OCI-LY1 (cell line): ENCODE data around the gene WHAMM.

Experiments
- H2AFZ ChIP-seq: fragments of 200-600 bp; sonication (generic), shearing (Covaris generic); 2 replicates; pipeline ENCODE4 v1.6.0; 2014; ENCODE audit warnings: antibody characterized with exemption, mild to moderate bottlenecking, low read length
- H3F3A ChIP-seq: fragments of 200-600 bp; sonication (generic), shearing (Covaris generic); 2 replicates; pipeline ENCODE4 v1.6.0; 2014; ENCODE audit warnings: mild to moderate bottlenecking, antibody characterized with exemption, low read length, moderate library complexity; ENCODE audit not compliant: insufficient read depth
- H3K27ac ChIP-seq: fragments of 200-600 bp; sonication (generic); 2 replicates; pipeline ENCODE4 v1.5.1; 2014; ENCODE audit warnings: low read length, mixed run types, mild to moderate bottlenecking, low read depth; ENCODE audit not compliant: poor library complexity, severe bottlenecking
- H3K27me3 ChIP-seq: fragments of 200-600 bp; sonication (generic); 2 replicates; pipeline ENCODE4 v1.6.0; 2014; ENCODE audit warnings: antibody characterized with exemption, mild to moderate bottlenecking, low read length, moderate library complexity; ENCODE audit not compliant: insufficient read depth
- H3K36me3 ChIP-seq: fragments of 200-600 bp; sonication (generic); 2 replicates; pipeline ENCODE4 v1.6.1; 2014; ENCODE audit warnings: mild to moderate bottlenecking, antibody characterized with exemption, low read length, moderate library complexity, mixed read lengths; ENCODE audit not compliant: insufficient read depth
- H3K4me1 ChIP-seq: fragments of 200-600 bp; sonication (generic); 2 replicates; pipeline ENCODE4 v1.5.1; 2014; ENCODE audit warnings: mild to moderate bottlenecking, low read length, moderate library complexity; ENCODE audit not compliant: insufficient read depth, severe bottlenecking
- H3K4me2 ChIP-seq: fragments of 200-600 bp; sonication (generic), shearing (Covaris generic); 2 replicates; pipeline ENCODE4 v1.6.1; 2014; ENCODE audit warnings: low read length
- H3K4me3 ChIP-seq: fragments of 200-600 bp; sonication (generic); 2 replicates; pipeline ENCODE4 v1.5.1; 2014; ENCODE audit warnings: low read length, low read depth, mild to moderate bottlenecking, mixed read lengths; ENCODE audit not compliant: poor library complexity, severe bottlenecking
- H3K79me2 ChIP-seq: fragments of 200-600 bp; shearing (Covaris generic); 2 replicates; pipeline ENCODE4 v1.6.1; 2016; ENCODE audit warnings: mixed run types, low read length, mixed read lengths; ENCODE audit not compliant: insufficient read depth
- H3K9ac ChIP-seq: fragments of 200-600 bp; sonication (generic), shearing (Covaris generic); 2 replicates; pipeline ENCODE4 v1.6.1; 2014; ENCODE audit warnings: mild to moderate bottlenecking, low read length, mixed read lengths
- H3K9me2 ChIP-seq: fragments of 200-600 bp; sonication (generic), shearing (Covaris generic); 2 replicates; pipeline ENCODE4 v1.6.1; 2014; ENCODE audit warnings: low read depth, mild to moderate bottlenecking, low read length, mixed read lengths
- H3K9me3 ChIP-seq: fragments of 200-600 bp; shearing (Covaris generic); 2 replicates; pipeline ENCODE4 v1.6.1; 2014; ENCODE audit warnings: low read length, mixed read lengths
- H4K20me1 ChIP-seq: fragments of 200-600 bp; sonication (generic), shearing (Covaris generic); 2 replicates; pipeline ENCODE4 v1.6.0; 2016; ENCODE audit warnings: mild to moderate bottlenecking, low read length; ENCODE audit not compliant: insufficient read depth
- CTCF ChIP-seq: fragments of 200-600 bp; sonication (generic), shearing (Covaris generic); IDR thresholded peaks from 2 replicates; pipeline ENCODE4 v1.5.1; 2017; ENCODE audit warnings: mild to moderate bottlenecking, antibody characterized with exemption, low read length, moderate library complexity, mixed read lengths
- EZH2 ChIP-seq: fragments of 200-600 bp; sonication (generic), shearing (Covaris generic); IDR thresholded peaks from 2 replicates; pipeline ENCODE4 v1.8.0; 2017; ENCODE audit warnings: borderline replicate concordance, mixed run types, mild to moderate bottlenecking, antibody characterized with exemption, low read length, moderate library complexity, mixed read lengths

The WHAMM gene

GRCh38 chr15:82852941-82853561 is 43.6 kb downstream of the WHAMM start:
- no peaks in the 10 kb centered on the region for H3K36me3 ChIP-seq
- no peak overlapping the region; the same call in 1 of the 2 replicates for H3K4me2 ChIP-seq

DNA sequence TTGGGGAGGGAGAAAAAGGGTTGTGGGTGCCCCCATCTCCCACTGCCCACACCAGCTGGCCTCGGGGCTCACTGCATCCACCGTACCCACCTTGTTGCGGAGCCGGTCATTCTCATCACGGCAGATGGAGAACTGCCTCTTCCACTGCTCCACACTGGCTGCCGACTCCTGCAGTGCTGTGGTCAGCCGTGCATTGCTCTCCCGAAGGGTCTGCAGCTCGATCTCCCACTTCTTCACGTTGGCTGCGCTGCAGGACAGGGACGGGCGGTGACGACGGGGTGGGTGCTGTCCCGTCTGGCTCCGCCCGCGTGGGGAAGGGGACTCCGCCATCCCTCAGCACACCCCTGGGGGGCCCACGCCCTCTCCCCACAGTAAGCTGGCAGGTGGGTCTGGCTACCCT is 45.1 kb downstream of the WHAMM start:
- Histone ChIP-seq H3K27me3 (no peaks in the 10 kb centered on the region), H3K4me1 (peaks cover 48% of the 10 kb centered on the region), H2AFZ (no peak overlapping the region), H3K9me3 (no peaks in the 10 kb centered on the region), H3K36me3 (no peaks in the 10 kb centered on the region), H3K4me3 (no peak overlapping the region), H4K20me1 (no peaks in the 10 kb centered on the region), H3F3A (no peaks in the 10 kb centered on the region), H3K9me2 (no peaks in the 10 kb centered on the region), H3K9ac (no peak overlapping the region), H3K4me2 (no peak overlapping the region), H3K27ac (no peak overlapping the region), H3K79me2 (no peaks in the 10 kb centered on the region)
- TF ChIP-seq CTCF = no peak
- TF ChIP-seq EZH2 = no peak

More at GRCh38 chr15:82852941-82853561, 43.6 kb downstream of the WHAMM start:
- Histone ChIP-seq H3K9me2 (no peaks in the 10 kb centered on the region), H4K20me1 (no peaks in the 10 kb centered on the region), H3K27me3 (no peaks in the 10 kb centered on the region), H2AFZ (no peak overlapping the region), H3F3A (no peaks in the 10 kb centered on the region), H3K4me3 (no peak overlapping the region), H3K9me3 (no peaks in the 10 kb centered on the region), H3K9ac (no peak overlapping the region), H3K27ac (no peak overlapping the region), H3K79me2 (no peaks in the 10 kb centered on the region), H3K4me1 (peaks cover 63% of the 10 kb centered on the region)
- no peak for TF ChIP-seq CTCF

DNA sequence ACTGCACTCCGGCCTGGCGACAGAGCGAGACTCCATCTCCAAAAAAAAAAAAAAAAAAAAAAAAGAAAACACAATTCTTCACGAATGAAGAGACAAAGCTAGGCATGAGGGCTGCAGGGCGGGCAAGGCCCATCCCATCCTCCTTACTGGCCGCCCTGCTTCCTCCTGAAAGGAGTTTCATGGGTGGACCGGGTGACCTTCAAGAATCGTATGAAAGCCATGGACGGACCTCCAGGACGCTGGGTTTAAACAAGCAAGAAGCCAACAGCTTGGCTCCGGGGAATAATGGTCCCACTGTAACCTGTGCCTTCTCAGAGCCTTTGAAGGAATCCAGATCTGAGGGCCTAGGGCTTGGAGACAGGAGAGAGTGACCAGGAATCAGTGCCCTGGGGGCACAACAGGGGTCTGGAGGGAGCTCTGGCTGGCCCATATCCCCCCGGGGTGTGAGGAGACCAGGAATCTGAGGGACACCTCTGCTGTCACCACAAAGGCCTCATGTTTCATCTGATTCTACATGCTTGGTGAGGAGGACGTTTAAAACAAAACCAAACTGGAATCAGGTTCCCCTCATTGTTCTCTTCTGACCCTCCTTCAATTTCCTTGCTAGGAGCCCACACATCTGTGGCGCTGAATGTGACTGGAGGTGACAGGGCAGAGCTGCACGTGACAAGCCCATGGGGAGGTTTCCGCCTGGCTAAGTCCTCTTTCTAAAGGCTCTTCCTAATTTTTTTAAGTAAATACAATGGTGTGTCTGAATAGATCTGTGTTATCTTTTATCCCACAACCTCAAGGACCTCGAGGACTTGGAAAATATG is 46.1 kb downstream of the WHAMM start:
- TF ChIP-seq EZH2 (no peak), CTCF (no peak)
- Histone ChIP-seq H3K4me1 (peaks cover 39% of the 10 kb centered on the region), H3K27ac (no peak overlapping the region), H3K79me2 (no peaks in the 10 kb centered on the region), H4K20me1 (no peaks in the 10 kb centered on the region), H3K4me2 (no peak overlapping the region), H3K9me3 (no peaks in the 10 kb centered on the region), H2AFZ (no peak overlapping the region), H3K9ac (no peak overlapping the region), H3K27me3 (no peaks in the 10 kb centered on the region), H3K36me3 (no peaks in the 10 kb centered on the region), H3F3A (no peaks in the 10 kb centered on the region), H3K9me2 (no peaks in the 10 kb centered on the region), H3K4me3 (no peak overlapping the region)
